NB4 (cell line): ENCODE results near the gene GDPD2.

Source experiments
- CTCF ChIP-seq: IDR thresholded peaks from one replicate; pipeline ENCODE4 v1.5.1; 2012; ENCODE audit warnings: low read depth, low read length
- MAX ChIP-seq: IDR thresholded peaks from 2 replicates; pipeline ENCODE4 v1.6.1; 2011; ENCODE audit warnings: low read depth, low read length
- MYC ChIP-seq: IDR thresholded peaks from 2 replicates; pipeline ENCODE4 v1.6.1; 2011; ENCODE audit warnings: low read depth, low read length

GRCh38 chrX:70436343-70436742, 13.2 kb downstream of the GDPD2 start:
- TF ChIP-seq CTCF (no peak), MAX (no peak), MYC (no peak)
